ENCODE results near the gene APOL2. TPM values are rescaled to one million over a fixed set of nuclear protein-coding genes. Genes with fewer than 3 reads are reported as not detected.

APOL2 gene
- polyA plus RNA-seq, 1 donor (not counting 4 experiments of a cell fraction or from before 2014, with no cell fraction given): 8.9 TPM

GRCh38 chr22:36237462-36238372 is 1.6 kb downstream of the APOL2 start:
- H3K27me3 ChIP-seq (ENCODE audit: control insufficient read depth, extremely low read depth, insufficient read depth, low read length): no peaks in the 10 kb centered on the region
- peak overlapping the region; percentile 99 for H3K4me2 ChIP-seq (ENCODE audit: control insufficient read depth, extremely low read depth, insufficient read depth, low read depth, low read length)
- dilution Hi-C loops (cut with MboI; ENCODE audit: extremely low pct_ligation_motif_present, low sequenced_read_pairs): no loop called here
- H3K9me3 ChIP-seq (ENCODE audit: control insufficient read depth, low read depth, low read length): no peaks in the 10 kb centered on the region
- FAIRE-seq (no peak), DNase-seq (ENCODE audit: low read depth, low spot score) (no peak)
- H3K9me1 ChIP-seq (ENCODE audit: control insufficient read depth, extremely low read depth, insufficient read depth, low read length): no peaks in the 10 kb centered on the region
- peak overlapping the region; percentile 51 to 85 (median 72) for H3K4me3 ChIP-seq (ENCODE audit: control insufficient read depth in 2 of 3, extremely low read depth in 1 of 3, insufficient read depth in 2 of 3, low read depth in 1 of 3, low read length in 3 of 3)
- H3K9ac ChIP-seq (ENCODE audit: control insufficient read depth, extremely low read depth, insufficient read depth, low read length): peak overlapping the region; percentile 78
- H4K20me1 ChIP-seq (ENCODE audit: control insufficient read depth, extremely low read depth, insufficient read depth, low read length): no peaks in the 10 kb centered on the region
- peaks cover 18% of the 10 kb centered on the region for H3K79me2 ChIP-seq (ENCODE audit: control insufficient read depth, insufficient read depth, low read length)
- TF ChIP-seq EZH2 (IDR thresholded peaks at IDR 0.05; ENCODE audit: low read length): no peak
- TF ChIP-seq, protein P1, sequence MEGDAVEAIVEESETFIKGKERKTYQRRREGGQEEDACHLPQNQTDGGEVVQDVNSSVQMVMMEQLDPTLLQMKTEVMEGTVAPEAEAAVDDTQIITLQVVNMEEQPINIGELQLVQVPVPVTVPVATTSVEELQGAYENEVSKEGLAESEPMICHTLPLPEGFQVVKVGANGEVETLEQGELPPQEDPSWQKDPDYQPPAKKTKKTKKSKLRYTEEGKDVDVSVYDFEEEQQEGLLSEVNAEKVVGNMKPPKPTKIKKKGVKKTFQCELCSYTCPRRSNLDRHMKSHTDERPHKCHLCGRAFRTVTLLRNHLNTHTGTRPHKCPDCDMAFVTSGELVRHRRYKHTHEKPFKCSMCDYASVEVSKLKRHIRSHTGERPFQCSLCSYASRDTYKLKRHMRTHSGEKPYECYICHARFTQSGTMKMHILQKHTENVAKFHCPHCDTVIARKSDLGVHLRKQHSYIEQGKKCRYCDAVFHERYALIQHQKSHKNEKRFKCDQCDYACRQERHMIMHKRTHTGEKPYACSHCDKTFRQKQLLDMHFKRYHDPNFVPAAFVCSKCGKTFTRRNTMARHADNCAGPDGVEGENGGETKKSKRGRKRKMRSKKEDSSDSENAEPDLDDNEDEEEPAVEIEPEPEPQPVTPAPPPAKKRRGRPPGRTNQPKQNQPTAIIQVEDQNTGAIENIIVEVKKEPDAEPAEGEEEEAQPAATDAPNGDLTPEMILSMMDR (optimal IDR thresholded peaks at IDR 0.05 in 1 of 3, IDR thresholded peaks at IDR 0.05 in 1 of 3, conservative IDR thresholded peaks at IDR 0.05 in 1 of 3; ENCODE audit: extremely low read depth in 1 of 3, insufficient read depth in 2 of 3, low read length in 3 of 3): no peak
- peaks cover 16% of the 10 kb centered on the region for H3K4me1 ChIP-seq (ENCODE audit: control insufficient read depth, extremely low read depth, insufficient read depth, low read length)
- H3K36me3 ChIP-seq (ENCODE audit: control insufficient read depth in 2 of 2, extremely low read depth in 1 of 2, insufficient read depth in 2 of 2, low read length in 2 of 2): peaks cover 4 to 7% of the 10 kb centered on the region in 2 experiments
- H3K27ac ChIP-seq (ENCODE audit: control insufficient read depth, insufficient read depth, low read length): no peak overlapping the region
- no peak overlapping the region for H2AFZ ChIP-seq (ENCODE audit: control insufficient read depth, low read length)

DNA sequence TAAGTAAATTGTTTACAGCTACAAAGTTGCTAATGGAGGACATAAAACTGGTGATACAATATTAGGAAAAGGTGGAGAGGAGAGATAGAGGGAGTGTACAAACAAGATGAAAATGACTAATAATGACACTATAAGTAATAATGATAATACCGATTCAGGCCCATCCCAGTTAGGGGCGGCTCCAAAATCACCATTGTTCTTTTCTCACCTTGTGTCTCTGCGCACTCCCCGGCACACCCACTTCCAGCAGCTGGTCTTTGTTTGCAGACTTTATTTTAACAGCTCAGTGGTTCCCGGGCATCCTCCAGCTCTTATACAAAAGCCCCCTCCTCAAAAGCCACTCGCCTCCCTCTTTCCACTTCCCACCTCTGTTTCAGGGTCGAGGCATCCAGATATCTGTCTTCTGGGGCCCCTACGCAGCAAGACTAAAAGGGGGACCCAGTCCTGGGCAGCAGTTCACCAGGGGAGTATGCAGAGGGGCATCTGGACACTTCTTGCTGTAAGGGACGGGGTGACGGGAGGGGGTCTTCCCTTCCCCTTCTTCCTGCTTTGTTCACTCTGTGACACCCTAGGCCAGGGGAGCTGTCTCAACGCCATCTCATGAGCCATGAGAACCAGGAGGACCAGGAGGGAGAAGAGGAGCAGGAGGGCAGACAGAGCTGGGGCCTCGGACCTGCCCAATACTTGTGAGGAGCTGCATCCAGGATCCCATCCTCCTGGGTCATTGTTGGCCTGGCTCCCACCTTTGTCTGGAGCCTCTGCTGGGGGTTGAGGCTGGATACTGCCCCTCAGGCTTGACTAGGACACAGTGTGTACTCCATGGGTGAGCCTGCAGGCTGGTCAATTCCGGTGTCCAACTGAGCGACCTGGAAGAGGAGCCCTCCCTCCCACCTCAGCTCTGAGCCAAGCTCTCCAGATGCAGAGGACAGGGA is 2.7 kb downstream of the APOL2 start:
- Histone ChIP-seq H3K9me3 (ENCODE audit: control insufficient read depth, low read depth, low read length) (no peaks in the 10 kb centered on the region), H3K4me2 (ENCODE audit: control insufficient read depth, extremely low read depth, insufficient read depth, low read depth, low read length) (no peak overlapping the region), H3K79me2 (ENCODE audit: control insufficient read depth, insufficient read depth, low read length) (peaks cover 18% of the 10 kb centered on the region), H3K27ac (ENCODE audit: control insufficient read depth, insufficient read depth, low read length) (no peak overlapping the region), H3K36me3 (ENCODE audit: control insufficient read depth in 2 of 2, extremely low read depth in 1 of 2, insufficient read depth in 2 of 2, low read length in 2 of 2) (peaks cover 4 to 11% of the 10 kb centered on the region in 2 experiments), H2AFZ (ENCODE audit: control insufficient read depth, low read length) (no peak overlapping the region), H3K9me1 (ENCODE audit: control insufficient read depth, extremely low read depth, insufficient read depth, low read length) (no peaks in the 10 kb centered on the region), H3K4me1 (ENCODE audit: control insufficient read depth, extremely low read depth, insufficient read depth, low read length) (peaks cover 16% of the 10 kb centered on the region), H4K20me1 (ENCODE audit: control insufficient read depth, extremely low read depth, insufficient read depth, low read length) (no peaks in the 10 kb centered on the region), H3K27me3 (ENCODE audit: control insufficient read depth, extremely low read depth, insufficient read depth, low read length) (no peaks in the 10 kb centered on the region), H3K9ac (ENCODE audit: control insufficient read depth, extremely low read depth, insufficient read depth, low read length) (no peak overlapping the region), H3K4me3 (ENCODE audit: control insufficient read depth in 2 of 3, extremely low read depth in 1 of 3, insufficient read depth in 2 of 3, low read depth in 1 of 3, low read length in 3 of 3) (no peak overlapping the region)
- dilution Hi-C loops (cut with MboI; ENCODE audit: extremely low pct_ligation_motif_present, low sequenced_read_pairs): no loop called here
- DNase-seq (ENCODE audit: low read depth, low spot score) (no peak), FAIRE-seq (no peak)
- TF ChIP-seq, protein P1 (optimal IDR thresholded peaks at IDR 0.05 in 1 of 3, IDR thresholded peaks at IDR 0.05 in 1 of 3, conservative IDR thresholded peaks at IDR 0.05 in 1 of 3; ENCODE audit: extremely low read depth in 1 of 3, insufficient read depth in 2 of 3, low read length in 3 of 3): no peak
- TF ChIP-seq EZH2 (IDR thresholded peaks at IDR 0.05; ENCODE audit: low read length): no peak

Measured in keratinocyte (primary cell).